HCT116 (cell line): ENCODE measurements around the gene HOXD9. TPM values are rescaled to one million over a fixed set of nuclear protein-coding genes. Genes with fewer than 3 reads are reported as not detected.
A peak's percentile ranks its signal among the peaks of the same experiment; 100 is the strongest.

Experiments
- ATAC-seq: fragments of 200-7000 bp; cut with Tn5 transposase; 2 replicates; pipeline ENCODE4 v1.9.1; 2020; ENCODE audit warnings: mild to moderate bottlenecking, moderate library complexity
- BruUV-seq: library from RNA; stranded (reverse); fragments of 400-500 nt; replicated peaks from 2 replicates; lab custom pipeline; 2021; lab: Mats Ljungman, UMichigan
- CTCF ChIA-PET: fragments of 300-600 bp; sonication (Branson Sonifier 250); formaldehyde crosslinking; loops from one replicate; lab custom pipeline; 2021; ENCODE audit warnings: antibody characterized with exemption; lab: Charles Lee
- POLR2A ChIA-PET: fragments of 300-600, 350-600 bp; sonication (Branson Sonifier 250); formaldehyde crosslinking; loops from one replicate; lab custom pipeline; 2021; ENCODE audit warnings: antibody characterized with exemption; lab: Charles Lee
- RAD21 ChIA-PET, 2 experiments: fragments of 300-600 bp; sonication (Branson Sonifier 250); formaldehyde crosslinking; loops; one replicate each; lab custom pipeline; 2023; ENCODE audit warnings: low total read pairs in 2 of 2; ENCODE audit not compliant: uncharacterized antibody in 2 of 2, unreplicated experiment in 2 of 2, low non-redundant PET in 1 of 2; lab: Charles Lee
- DNase-seq: peaks from one replicate; pipeline ENCODE4 v3.0.0-alpha.2; 2010; ENCODE audit warnings: low read depth, low spot score
- H2AFZ ChIP-seq: fragments of 200-600 bp; shearing (Covaris generic), sonication (generic); 2 replicates; pipeline ENCODE4 v1.6.1; 2017; ENCODE audit warnings: low read depth, mixed run types, mixed read lengths, antibody characterized with exemption, low read length; ENCODE audit not compliant: poor library complexity, severe bottlenecking
- H3K27ac ChIP-seq: 2 replicates; pipeline ENCODE4 v1.5.1; 2012; ENCODE audit warnings: low read depth, low read length
- H3K27me3 ChIP-seq: fragments of 200-600 bp; sonication (generic); 2 replicates; pipeline ENCODE4 v1.6.1; 2016; ENCODE audit warnings: mixed run types, low read length, mixed read lengths; ENCODE audit not compliant: insufficient read depth
- H3K36me3 ChIP-seq, 2 experiments: fragments of 200-500 bp in 1 of 2; fragments of 200-600 bp in 1 of 2; sonication (Bioruptor generic) in 1 of 2; sonication (generic) in 1 of 2; 2 replicates each; pipeline versions ENCODE4 v1.5.1 to v1.6.1; 2014 to 2016; ENCODE audit warnings: low read length in 2 of 2, inconsistent platforms in 1 of 2, mixed read lengths in 1 of 2, mixed run types in 1 of 2; ENCODE audit not compliant: insufficient read depth in 2 of 2, control insufficient read depth in 1 of 2
- H3K4me1 ChIP-seq, 2 experiments: fragments of 200-600 bp in 1 of 2; sonication (generic) in 1 of 2; 2 replicates each; pipeline versions ENCODE4 v1.5.1 to v1.6.1; 2012 to 2017; ENCODE audit warnings: low read length in 2 of 2, inconsistent platforms in 1 of 2, mild to moderate bottlenecking in 1 of 2, mixed read lengths in 1 of 2, mixed run types in 1 of 2, moderate library complexity in 1 of 2; ENCODE audit not compliant: insufficient read depth in 2 of 2, control insufficient read depth in 1 of 2
- H3K4me2 ChIP-seq: fragments of 200-600 bp; sonication (generic); 2 replicates; pipeline ENCODE4 v1.6.1; 2017; ENCODE audit warnings: mixed run types, low read length, mixed read lengths
- H3K4me3 ChIP-seq, 2 experiments: fragments of 200-600 bp in 1 of 2; sonication (generic) in 1 of 2; replicated peaks in 1 of 2; 2 replicates each; pipeline ENCODE4 v1.5.1; 2011 to 2016; ENCODE audit warnings: low read length in 2 of 2, control low read depth in 1 of 2, low read depth in 1 of 2, mild to moderate bottlenecking in 1 of 2, mixed read lengths in 1 of 2, mixed run types in 1 of 2
- H3K79me2 ChIP-seq: fragments of 200-600 bp; sonication (generic); 2 replicates; pipeline ENCODE4 v1.6.1; 2017; ENCODE audit warnings: mild to moderate bottlenecking, mixed run types, low read length, moderate library complexity, mixed read lengths; ENCODE audit not compliant: insufficient read depth
- H3K9ac ChIP-seq: fragments of 200-600 bp; sonication (generic); 2 replicates; pipeline ENCODE4 v1.6.1; 2016; ENCODE audit warnings: low read length, mixed read lengths
- H3K9me2 ChIP-seq: fragments of 200-600 bp; sonication (generic), shearing (Covaris generic); 2 replicates; pipeline ENCODE4 v1.6.1; 2017; ENCODE audit warnings: mixed run types, mild to moderate bottlenecking, moderate library complexity; ENCODE audit not compliant: insufficient read depth
- H3K9me3 ChIP-seq, 2 experiments: fragments of 200-500 bp in 1 of 2; fragments of 200-600 bp in 1 of 2; sonication (Bioruptor generic) in 1 of 2; sonication (generic) in 1 of 2; 2 replicates each; pipeline ENCODE4 v1.6.1; 2014 to 2017; ENCODE audit warnings: low read length in 2 of 2, mixed read lengths in 2 of 2, inconsistent platforms in 1 of 2, low read depth in 1 of 2, mild to moderate bottlenecking in 1 of 2, mixed run types in 1 of 2, moderate library complexity in 1 of 2; ENCODE audit not compliant: control insufficient read depth in 1 of 2, insufficient read depth in 1 of 2
- H4K20me1 ChIP-seq: fragments of 200-600 bp; sonication (generic), shearing (Covaris generic); 2 replicates; pipeline ENCODE4 v1.6.1; 2017; ENCODE audit warnings: mixed run types, mild to moderate bottlenecking, moderate library complexity; ENCODE audit not compliant: insufficient read depth
- CBX3 ChIP-seq: IDR thresholded peaks from 2 replicates; pipeline ENCODE4 v1.6.1; 2012; ENCODE audit warnings: low read depth
- CEBPB ChIP-seq: IDR thresholded peaks from 2 replicates; pipeline ENCODE4 v1.6.1; 2012; ENCODE audit warnings: low read depth
- ELF1 ChIP-seq: IDR thresholded peaks from 2 replicates; pipeline ENCODE4 v1.6.1; 2012; ENCODE audit warnings: low read depth, borderline replicate concordance
- FOSL1 ChIP-seq: IDR thresholded peaks from 2 replicates; pipeline ENCODE4 v1.6.1; 2012; ENCODE audit warnings: low read depth
- JUND ChIP-seq: IDR thresholded peaks from 2 replicates; pipeline ENCODE4 v1.6.1; 2012
- RAD21 ChIP-seq: IDR thresholded peaks from 2 replicates; pipeline ENCODE4 v1.6.1; 2012; ENCODE audit warnings: low read depth, mild to moderate bottlenecking
- SIN3A ChIP-seq: IDR thresholded peaks from 2 replicates; pipeline ENCODE4 v1.6.1; 2012; ENCODE audit warnings: low read depth
- SP1 ChIP-seq: IDR thresholded peaks from 2 replicates; pipeline ENCODE4 v1.6.1; 2012; ENCODE audit warnings: low read depth
- SRF ChIP-seq: IDR thresholded peaks from 2 replicates; pipeline ENCODE4 v1.6.1; 2012; ENCODE audit warnings: low read depth
- ZFX ChIP-seq: fragments of 450-650 bp; IDR thresholded peaks from 2 replicates; pipeline ENCODE4 v1.6.1; 2017
- ZNF274 ChIP-seq: fragments of 200-500 bp; sonication (Bioruptor generic); IDR thresholded peaks from 2 replicates; pipeline ENCODE4 v1.6.1; 2014; ENCODE audit warnings: mild to moderate bottlenecking, low read depth, low read length, inconsistent platforms
- intact Hi-C: fragments of 100-400 bp; cut with micrococcal nuclease; formaldehyde crosslinking; loops from 2 replicates; pipeline ENCODE4 v1.10.0; 2022
- total RNA-seq: library from RNA; stranded (reverse); gene quantifications from one replicate; pipeline ENCODE4 v1.2.1, GENCODE V29; 2021; ENCODE audit not compliant: unreplicated experiment
- TF ChIP-seq, protein P1 (sequence below), 3 experiments: fragments of 200-600 bp in 1 of 3; sonication (generic) in 1 of 3; IDR thresholded peaks in 2 of 3; conservative IDR thresholded peaks in 1 of 3; 2 replicates each; pipeline ENCODE4 v1.5.1; 2012 to 2017; ENCODE audit warnings: low read depth in 2 of 3, low read length in 2 of 3, antibody characterized with exemption in 1 of 3, borderline replicate concordance in 1 of 3, control low read depth in 1 of 3, mild to moderate bottlenecking in 1 of 3, mixed read lengths in 1 of 3, mixed run types in 1 of 3, moderate library complexity in 1 of 3; ENCODE audit not compliant: insufficient read depth in 1 of 3
- TF ChIP-seq, protein P2 (sequence below): IDR thresholded peaks from 2 replicates; pipeline ENCODE4 v1.6.1; 2012; ENCODE audit warnings: low read depth

The HOXD9 gene
- total RNA-seq, 1 experiment from 2014 or later: not detected

DNA sequence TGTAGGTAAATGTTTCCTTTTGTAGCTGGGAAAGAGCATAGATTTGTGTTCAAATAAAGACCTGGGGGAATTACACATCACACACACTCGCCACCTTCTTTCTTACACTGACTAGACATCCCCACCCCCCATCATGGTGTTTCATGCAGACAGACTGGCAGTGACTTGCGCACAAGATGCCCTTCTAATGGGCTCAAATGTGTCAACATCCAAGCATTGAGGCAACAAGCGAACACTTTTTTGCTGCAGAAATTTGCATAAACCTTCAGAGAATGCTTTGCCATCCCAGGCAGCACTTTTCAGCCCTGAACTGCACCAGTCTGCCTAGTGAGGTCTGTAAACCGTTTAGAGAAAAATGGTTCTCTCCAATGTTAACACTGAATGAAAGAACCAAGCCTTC, 11.5 kb downstream of the HOXD9 start:
- BruUV-seq: no TSS peak
- RAD21 ChIA-PET: no interaction called here
- no peaks in the 10 kb centered on the region for H3K9me2 ChIP-seq
- TF ChIP-seq, protein P1, sequence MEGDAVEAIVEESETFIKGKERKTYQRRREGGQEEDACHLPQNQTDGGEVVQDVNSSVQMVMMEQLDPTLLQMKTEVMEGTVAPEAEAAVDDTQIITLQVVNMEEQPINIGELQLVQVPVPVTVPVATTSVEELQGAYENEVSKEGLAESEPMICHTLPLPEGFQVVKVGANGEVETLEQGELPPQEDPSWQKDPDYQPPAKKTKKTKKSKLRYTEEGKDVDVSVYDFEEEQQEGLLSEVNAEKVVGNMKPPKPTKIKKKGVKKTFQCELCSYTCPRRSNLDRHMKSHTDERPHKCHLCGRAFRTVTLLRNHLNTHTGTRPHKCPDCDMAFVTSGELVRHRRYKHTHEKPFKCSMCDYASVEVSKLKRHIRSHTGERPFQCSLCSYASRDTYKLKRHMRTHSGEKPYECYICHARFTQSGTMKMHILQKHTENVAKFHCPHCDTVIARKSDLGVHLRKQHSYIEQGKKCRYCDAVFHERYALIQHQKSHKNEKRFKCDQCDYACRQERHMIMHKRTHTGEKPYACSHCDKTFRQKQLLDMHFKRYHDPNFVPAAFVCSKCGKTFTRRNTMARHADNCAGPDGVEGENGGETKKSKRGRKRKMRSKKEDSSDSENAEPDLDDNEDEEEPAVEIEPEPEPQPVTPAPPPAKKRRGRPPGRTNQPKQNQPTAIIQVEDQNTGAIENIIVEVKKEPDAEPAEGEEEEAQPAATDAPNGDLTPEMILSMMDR (IDR thresholded peaks at IDR 0.05 in 2 of 3, conservative IDR thresholded peaks at IDR 0.05 in 1 of 3; ENCODE audit: borderline replicate concordance in 1 of 3, insufficient read depth in 1 of 3, low read depth in 2 of 3, low read length in 2 of 3): no peak
- TF ChIP-seq SRF (no peak), SIN3A (no peak), SP1 (no peak), ZFX (no peak), CEBPB (no peak), FOSL1 (no peak), CBX3 (no peak), RAD21 (no peak)
- H3K27me3 ChIP-seq: no peaks in the 10 kb centered on the region
- no peak overlapping the region for H3K4me3 ChIP-seq
- DNase-seq (no peak), ATAC-seq (no peak)
- no peaks in the 10 kb centered on the region for H3K9me3 ChIP-seq
- H3K79me2 ChIP-seq: no peaks in the 10 kb centered on the region
- POLR2A ChIA-PET: no interaction called here
- H3K4me1 ChIP-seq: peaks cover 9 to 26% of the 10 kb centered on the region in 2 experiments; a peak in 3 of 4 replicates
- CTCF ChIA-PET: interaction anchor here (1.1 to 1.4 kb wide), 3 partner anchors 321 to 520 kb away, joined by 3 to 5 read pairs (median 4); no protein-coding TSS in a partner anchor
- H3K4me2 ChIP-seq: no peak overlapping the region
- no peaks in the 10 kb centered on the region for H3K36me3 ChIP-seq
- no peak overlapping the region for H2AFZ ChIP-seq
- H3K9ac ChIP-seq: no peak overlapping the region
- H3K27ac ChIP-seq: no peak overlapping the region
- H4K20me1 ChIP-seq: no peaks in the 10 kb centered on the region
- intact Hi-C loops: no loop called here

DNA sequence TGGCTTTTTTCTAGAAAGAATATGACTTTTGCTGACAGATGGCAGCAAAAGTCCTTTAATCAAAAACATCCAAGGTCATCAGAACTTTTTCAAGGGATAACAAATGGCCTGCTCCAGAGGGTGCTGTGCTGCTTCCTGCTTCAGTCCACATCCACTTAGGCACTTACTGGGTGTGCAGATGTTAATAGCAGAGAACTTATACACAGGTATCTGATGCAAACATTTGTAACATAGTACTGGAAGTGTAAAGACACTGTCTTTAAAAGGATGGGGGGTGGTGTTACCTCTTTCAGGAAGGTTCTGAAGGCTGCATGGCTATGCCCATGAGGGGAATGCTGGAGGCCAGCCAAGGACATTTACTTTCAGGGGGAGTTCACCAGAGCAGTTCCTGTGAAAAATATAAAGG, 12.5 kb downstream of the HOXD9 start:
- RAD21 ChIA-PET: no interaction called here
- H3K27ac ChIP-seq: no peak overlapping the region
- intact Hi-C loops: no loop called here
- no peak for TF ChIP-seq ZFX
- peak; percentile 73 for TF ChIP-seq CEBPB
- TF ChIP-seq ELF1: no peak
- TF ChIP-seq ZNF274: no peak
- TF ChIP-seq RAD21: peak; percentile 55
- no peak for TF ChIP-seq JUND
- TF ChIP-seq, protein P2, sequence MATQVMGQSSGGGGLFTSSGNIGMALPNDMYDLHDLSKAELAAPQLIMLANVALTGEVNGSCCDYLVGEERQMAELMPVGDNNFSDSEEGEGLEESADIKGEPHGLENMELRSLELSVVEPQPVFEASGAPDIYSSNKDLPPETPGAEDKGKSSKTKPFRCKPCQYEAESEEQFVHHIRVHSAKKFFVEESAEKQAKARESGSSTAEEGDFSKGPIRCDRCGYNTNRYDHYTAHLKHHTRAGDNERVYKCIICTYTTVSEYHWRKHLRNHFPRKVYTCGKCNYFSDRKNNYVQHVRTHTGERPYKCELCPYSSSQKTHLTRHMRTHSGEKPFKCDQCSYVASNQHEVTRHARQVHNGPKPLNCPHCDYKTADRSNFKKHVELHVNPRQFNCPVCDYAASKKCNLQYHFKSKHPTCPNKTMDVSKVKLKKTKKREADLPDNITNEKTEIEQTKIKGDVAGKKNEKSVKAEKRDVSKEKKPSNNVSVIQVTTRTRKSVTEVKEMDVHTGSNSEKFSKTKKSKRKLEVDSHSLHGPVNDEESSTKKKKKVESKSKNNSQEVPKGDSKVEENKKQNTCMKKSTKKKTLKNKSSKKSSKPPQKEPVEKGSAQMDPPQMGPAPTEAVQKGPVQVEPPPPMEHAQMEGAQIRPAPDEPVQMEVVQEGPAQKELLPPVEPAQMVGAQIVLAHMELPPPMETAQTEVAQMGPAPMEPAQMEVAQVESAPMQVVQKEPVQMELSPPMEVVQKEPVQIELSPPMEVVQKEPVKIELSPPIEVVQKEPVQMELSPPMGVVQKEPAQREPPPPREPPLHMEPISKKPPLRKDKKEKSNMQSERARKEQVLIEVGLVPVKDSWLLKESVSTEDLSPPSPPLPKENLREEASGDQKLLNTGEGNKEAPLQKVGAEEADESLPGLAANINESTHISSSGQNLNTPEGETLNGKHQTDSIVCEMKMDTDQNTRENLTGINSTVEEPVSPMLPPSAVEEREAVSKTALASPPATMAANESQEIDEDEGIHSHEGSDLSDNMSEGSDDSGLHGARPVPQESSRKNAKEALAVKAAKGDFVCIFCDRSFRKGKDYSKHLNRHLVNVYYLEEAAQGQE: no peak
- TF ChIP-seq, protein P1 (IDR thresholded peaks at IDR 0.05 in 2 of 3, conservative IDR thresholded peaks at IDR 0.05 in 1 of 3; ENCODE audit: borderline replicate concordance in 1 of 3, insufficient read depth in 1 of 3, low read depth in 2 of 3, low read length in 2 of 3): peak in 1 of 3 experiments; percentile 44; a peak in 1 of 6 replicates
- 0 out of 2 replicates have a peak, but pooled peaks have one; percentile 2 for TF ChIP-seq SP1

More for the DNA sequence above, 12.5 kb downstream of the HOXD9 start:
- H2AFZ ChIP-seq: no peak overlapping the region
- H3K79me2 ChIP-seq: no peaks in the 10 kb centered on the region
- no peak overlapping the region for H3K9ac ChIP-seq
- no peak overlapping the region for H3K4me3 ChIP-seq
- H3K4me1 ChIP-seq: peaks cover 9 to 22% of the 10 kb centered on the region in 2 experiments; a peak in 3 of 4 replicates
- ChIA-PET POLR2A (no interaction called here), CTCF (no interaction called here)
- no peaks in the 10 kb centered on the region for H3K36me3 ChIP-seq
- no peaks in the 10 kb centered on the region for H3K27me3 ChIP-seq
- H3K9me3 ChIP-seq: no peaks in the 10 kb centered on the region
- DNase-seq: no peak
- no peaks in the 10 kb centered on the region for H4K20me1 ChIP-seq
- H3K4me2 ChIP-seq: no peak overlapping the region
- ATAC-seq: no peak
- no peaks in the 10 kb centered on the region for H3K9me2 ChIP-seq
- BruUV-seq: no TSS peak
